DND-41 (cell line): Measurements from ENCODE around the gene MMP2.

Experiments
- ATAC-seq: fragments of 200-7000 bp; cut with Tn5 transposase; 3 replicates; pipeline ENCODE4 v1.9.1; 2021; ENCODE audit warnings: low read depth; ENCODE audit not compliant: insufficient read depth
- DNase-seq: peaks from one replicate; pipeline ENCODE4 v3.0.0-alpha.2; 2020
- H2AFZ ChIP-seq: 2 replicates; pipeline ENCODE4 v1.6.0; 2012; ENCODE audit warnings: low read depth, low read length
- H3K27ac ChIP-seq: 2 replicates; pipeline ENCODE4 v1.5.1; 2012; ENCODE audit warnings: low read length, inconsistent platforms
- H3K27me3 ChIP-seq: fragments of 200-600 bp; sonication (generic); 2 replicates; pipeline ENCODE4 v1.6.0; 2012; ENCODE audit warnings: low read length, mild to moderate bottlenecking, inconsistent platforms; ENCODE audit not compliant: insufficient read depth, poor library complexity
- H3K36me3 ChIP-seq: 2 replicates; pipeline ENCODE4 v1.5.1; 2012; ENCODE audit warnings: low read length, inconsistent platforms; ENCODE audit not compliant: insufficient read depth
- H3K4me1 ChIP-seq: 2 replicates; pipeline ENCODE4 v1.5.1; 2012; ENCODE audit warnings: mild to moderate bottlenecking, low read length; ENCODE audit not compliant: insufficient read depth
- H3K4me2 ChIP-seq: 2 replicates; pipeline ENCODE4 v1.6.0; 2012; ENCODE audit warnings: mild to moderate bottlenecking, moderate library complexity, low read length, inconsistent platforms; ENCODE audit not compliant: insufficient read depth
- H3K4me3 ChIP-seq, 2 experiments: fragments of 200-600 bp in 1 of 2; shearing (Covaris generic) in 1 of 2; 2 replicates each; pipeline ENCODE4 v1.5.1; 2012 to 2016; ENCODE audit warnings: inconsistent platforms in 2 of 2, low read length in 2 of 2, mild to moderate bottlenecking in 2 of 2, low read depth in 1 of 2, moderate library complexity in 1 of 2
- H3K79me2 ChIP-seq: 2 replicates; pipeline ENCODE4 v1.6.0; 2012; ENCODE audit warnings: low read length, inconsistent platforms; ENCODE audit not compliant: insufficient read depth
- H3K9ac ChIP-seq: 2 replicates; pipeline ENCODE4 v1.6.0; 2012; ENCODE audit warnings: low read depth, mild to moderate bottlenecking, inconsistent platforms, low read length, moderate library complexity
- H3K9me3 ChIP-seq: 2 replicates; pipeline ENCODE4 v1.5.1; 2012; ENCODE audit warnings: low read length, moderate library complexity, mild to moderate bottlenecking, inconsistent platforms; ENCODE audit not compliant: insufficient read depth, severe bottlenecking
- H4K20me1 ChIP-seq: 2 replicates; pipeline ENCODE4 v1.6.0; 2012; ENCODE audit warnings: low read length; ENCODE audit not compliant: insufficient read depth
- CTCF ChIP-seq: IDR thresholded peaks from 2 replicates; pipeline ENCODE4 v1.5.1; 2012; ENCODE audit warnings: borderline replicate concordance, low read length, moderate library complexity, mild to moderate bottlenecking; ENCODE audit not compliant: poor library complexity, severe bottlenecking; ENCODE audit errors: extremely low read depth
- EZH2 ChIP-seq: IDR thresholded peaks from 3 replicates; pipeline ENCODE4 v1.6.1; 2012; ENCODE audit warnings: borderline replicate concordance, low read depth, mild to moderate bottlenecking, moderate library complexity, low read length, inconsistent platforms; ENCODE audit not compliant: severe bottlenecking

Gene MMP2

GRCh38 chr16:55466209-55466608, 12.8 kb upstream of the MMP2 start:
- Histone ChIP-seq H3K79me2 (no peaks in the 10 kb centered on the region), H2AFZ (no peak overlapping the region), H4K20me1 (no peaks in the 10 kb centered on the region), H3K4me3 (no peak overlapping the region), H3K27me3 (peaks cover 7% of the 10 kb centered on the region), H3K9ac (no peak overlapping the region), H3K27ac (no peak overlapping the region), H3K4me2 (no peak overlapping the region), H3K9me3 (no peaks in the 10 kb centered on the region), H3K36me3 (no peaks in the 10 kb centered on the region), H3K4me1 (no peaks in the 10 kb centered on the region)
- ATAC-seq (no peak), DNase-seq (no peak)
- no peak for TF ChIP-seq EZH2
- TF ChIP-seq CTCF: no peak

DNA sequence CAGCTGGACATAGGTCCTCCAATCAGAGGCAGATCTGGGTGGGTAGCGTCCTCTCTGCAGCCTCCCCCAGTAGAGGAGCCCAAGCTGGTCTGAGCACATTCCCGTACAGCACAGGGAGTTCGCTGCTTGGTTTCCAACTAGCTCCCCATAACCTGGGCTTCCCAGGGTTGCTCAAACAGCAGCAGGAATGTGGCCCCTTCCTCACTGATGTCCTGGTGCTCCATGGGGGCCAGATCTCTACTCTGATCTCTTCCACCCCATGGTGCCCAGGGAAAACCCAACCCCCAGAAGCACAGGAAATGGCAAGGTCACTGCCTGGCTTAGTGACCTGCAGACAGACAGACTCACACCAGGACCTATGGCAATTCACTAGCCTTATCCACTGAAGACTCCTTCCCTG, 11.1 kb upstream of the MMP2 start:
- ATAC-seq: no peak
- Histone ChIP-seq H3K36me3 (no peaks in the 10 kb centered on the region), H3K9ac (no peak overlapping the region), H2AFZ (no peak overlapping the region), H3K4me3 (no peak overlapping the region), H3K4me2 (no peak overlapping the region), H3K79me2 (no peaks in the 10 kb centered on the region), H4K20me1 (no peaks in the 10 kb centered on the region), H3K27me3 (peaks cover 10% of the 10 kb centered on the region), H3K4me1 (no peaks in the 10 kb centered on the region), H3K9me3 (no peaks in the 10 kb centered on the region), H3K27ac (no peak overlapping the region)
- TF ChIP-seq EZH2: no peak
- no peak for TF ChIP-seq CTCF
- no peak for DNase-seq

DNA sequence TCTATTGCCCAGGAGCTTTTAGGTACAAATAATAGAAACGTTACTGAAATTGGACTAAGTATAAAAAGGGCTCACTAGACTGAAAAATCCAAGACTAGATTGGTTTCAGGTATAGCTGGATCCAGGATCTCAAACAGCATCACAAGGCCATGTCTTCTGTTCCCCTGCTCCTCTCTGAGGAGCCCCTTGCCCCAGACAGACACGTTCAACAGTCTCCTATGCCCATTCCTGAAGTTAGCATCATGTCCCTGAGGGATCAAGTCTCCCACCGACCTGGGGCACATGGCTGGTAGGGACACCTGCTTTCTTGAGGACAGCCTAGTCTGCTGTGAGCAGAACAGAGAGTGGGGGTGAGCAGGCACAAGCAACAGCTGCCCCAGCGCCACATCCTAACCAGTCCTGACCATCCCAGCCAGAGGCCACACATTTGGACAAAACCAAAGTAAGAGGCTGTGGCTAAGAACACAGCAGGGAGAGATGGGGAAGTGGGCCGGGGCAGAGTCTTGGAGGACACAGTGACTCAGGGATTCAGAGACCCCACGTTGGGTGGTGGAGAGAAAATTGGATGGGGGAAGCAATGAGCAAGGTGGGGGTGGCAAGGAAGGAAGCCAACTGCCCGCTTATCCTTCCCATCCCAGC, 10.5 kb upstream of the MMP2 start:
- Histone ChIP-seq H3K36me3 (no peaks in the 10 kb centered on the region), H3K27ac (no peak overlapping the region), H2AFZ (no peak overlapping the region), H4K20me1 (no peaks in the 10 kb centered on the region), H3K9me3 (no peaks in the 10 kb centered on the region), H3K9ac (no peak overlapping the region), H3K4me2 (no peak overlapping the region), H3K4me1 (no peaks in the 10 kb centered on the region), H3K79me2 (no peaks in the 10 kb centered on the region), H3K4me3 (no peak overlapping the region), H3K27me3 (peaks cover 10% of the 10 kb centered on the region)
- ATAC-seq: no peak
- no peak for DNase-seq
- TF ChIP-seq CTCF (no peak), EZH2 (no peak)
